ENCODE data around the gene CNOT11.
"Not testable (repeated sequence)": the region's sequence is repeated elsewhere in the genome, so short reads cannot be mapped to it uniquely, and the experiment has no call there.

The CNOT11 gene

GRCh38 chr2:101311696-101312017, 59.0 kb downstream of the CNOT11 start:
- DNase-seq = no peak

- not testable (repeated sequence) for DNase-seq
Observed at GRCh38 chr2:101316568-101316967, 63.9 kb downstream of the CNOT11 start.
